Stimulated activated CD4-positive, alpha-beta T cell treated with anti-CD3 and anti-CD28 coated beads, Interleukin-15, amount 100 ng/mL, for 48 hours (primary cell): ENCODE data around the gene LGALS7.
"Not testable (repeated sequence)": the region's sequence is repeated elsewhere in the genome, so short reads cannot be mapped to it uniquely, and the experiment has no call there.

Source experiments
- DNase-seq, 2 donors: peaks; one replicate each; pipeline ENCODE4 v3.0.0-alpha.2; 2020; ENCODE audit warnings: low read depth in 2 of 2

Gene LGALS7

GRCh38 chr19:38773469-38774177 lies at the start of gene LGALS7:
Gene LGALS7 (minus strand): TSS chr19:38773517. CDS start chr19:38773492, 25 bp downstream.
- DNase-seq = no peak

- DNase-seq = not testable (repeated sequence)
Observed at GRCh38 chr19:38821230-38821825, 48.0 kb upstream of the LGALS7 start.

GRCh38 chr19:38819231-38819920 lies 46.1 kb upstream of the LGALS7 start:
- no peak for DNase-seq

GRCh38 chr19:38817081-38817480 lies 43.8 kb upstream of the LGALS7 start:
- no peak for DNase-seq

- DNase-seq = no peak
Observed at GRCh38 chr19:38816131-38816750, 42.9 kb upstream of the LGALS7 start.

- no peak for DNase-seq
Observed at GRCh38 chr19:38815059-38816001, 42.0 kb upstream of the LGALS7 start.

- DNase-seq = not testable (repeated sequence)
Observed at GRCh38 chr19:38813932-38814331, 40.6 kb upstream of the LGALS7 start.

GRCh38 chr19:38813323-38813722 lies 40.0 kb upstream of the LGALS7 start:
- DNase-seq = no peak

GRCh38 chr19:38812841-38813320 lies 39.6 kb upstream of the LGALS7 start, which contains the start of gene LGALS4:
Gene LGALS4 (minus strand): TSS chr19:38812945. CDS start chr19:38812886, 59 bp downstream.
- no peak for DNase-seq

- DNase-seq = no peak
Observed at GRCh38 chr19:38812009-38812840, 38.9 kb upstream of the LGALS7 start.

- DNase-seq = no peak
Observed at GRCh38 chr19:38809592-38810252, 36.4 kb upstream of the LGALS7 start.

GRCh38 chr19:38808741-38809140 lies 35.4 kb upstream of the LGALS7 start:
- no peak for DNase-seq

- not testable (repeated sequence) for DNase-seq
Observed at GRCh38 chr19:38807374-38808098, 34.2 kb upstream of the LGALS7 start.

- no peak for DNase-seq
Observed at GRCh38 chr19:38806371-38806770, 33.1 kb upstream of the LGALS7 start.

- DNase-seq = no peak
Observed at GRCh38 chr19:38805180-38805579, 31.9 kb upstream of the LGALS7 start.

- DNase-seq = no peak
Observed at GRCh38 chr19:38803543-38803942, 30.2 kb upstream of the LGALS7 start.

- DNase-seq = no peak
Observed at GRCh38 chr19:38801359-38802095, 28.2 kb upstream of the LGALS7 start.
